Kasumi-1 (cell line): ENCODE results near the gene METTL2A.
"Not testable (repeated sequence)": the region's sequence is repeated elsewhere in the genome, so short reads cannot be mapped to it uniquely, and the experiment has no call there.

Experiments
- DNase-seq, 2 experiments: peaks; one replicate each; lab custom pipeline; 2025; lab: John Stamatoyannopoulos, UW

The METTL2A gene

GRCh38 chr17:62473030-62473982 is 49.6 kb downstream of the METTL2A start:
- peak; percentile 27 to 29 for DNase-seq

DNA sequence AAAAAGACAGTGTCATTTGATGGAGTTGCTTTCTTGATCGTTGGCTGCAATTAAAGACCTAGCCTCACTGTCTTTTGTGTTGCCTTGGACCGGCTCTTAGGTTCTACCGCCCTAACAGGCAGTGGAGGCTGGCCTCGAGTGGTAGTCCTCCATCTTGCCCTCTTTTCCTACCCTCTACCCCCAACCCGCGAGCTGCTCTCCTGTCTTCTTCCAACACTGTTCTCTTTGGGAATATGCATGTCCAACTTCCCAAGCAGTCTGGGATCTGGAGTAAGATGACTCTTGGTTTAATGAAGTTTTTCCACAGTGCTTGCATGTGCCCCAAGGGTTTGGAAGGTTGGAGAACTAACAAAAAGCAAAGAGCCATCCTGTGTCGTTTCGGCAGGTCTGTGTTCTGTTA is 53.4 kb downstream of the METTL2A start:
- not testable (repeated sequence) for DNase-seq

GRCh38 chr17:62477718-62478408 is 54.2 kb downstream of the METTL2A start:
- DNase-seq: not testable (repeated sequence)

GRCh38 chr17:62478424-62478879 is 54.8 kb downstream of the METTL2A start, which contains the start of gene TLK2:
TSS of gene TLK2 (plus strand) at chr17:62478825. CDS start at chr17:62481126, 2,301 bp downstream.
- peak; percentile 81 to 86 for DNase-seq

- DNase-seq: not testable (repeated sequence)
Observed at GRCh38 chr17:62478880-62479638, 55.4 kb downstream of the METTL2A start.

GRCh38 chr17:62479639-62480258 is 56.1 kb downstream of the METTL2A start:
- DNase-seq: peak; percentile 33 to 35

GRCh38 chr17:62482553-62482952 is 58.9 kb downstream of the METTL2A start:
- not testable (repeated sequence) for DNase-seq

GRCh38 chr17:62490990-62491389 is 67.3 kb downstream of the METTL2A start:
- DNase-seq: peak; percentile 40 to 43

- not testable (repeated sequence) for DNase-seq
Observed at GRCh38 chr17:62493049-62493655, 69.5 kb downstream of the METTL2A start.

GRCh38 chr17:62494073-62494472 is 70.4 kb downstream of the METTL2A start:
- not testable (repeated sequence) for DNase-seq

DNA sequence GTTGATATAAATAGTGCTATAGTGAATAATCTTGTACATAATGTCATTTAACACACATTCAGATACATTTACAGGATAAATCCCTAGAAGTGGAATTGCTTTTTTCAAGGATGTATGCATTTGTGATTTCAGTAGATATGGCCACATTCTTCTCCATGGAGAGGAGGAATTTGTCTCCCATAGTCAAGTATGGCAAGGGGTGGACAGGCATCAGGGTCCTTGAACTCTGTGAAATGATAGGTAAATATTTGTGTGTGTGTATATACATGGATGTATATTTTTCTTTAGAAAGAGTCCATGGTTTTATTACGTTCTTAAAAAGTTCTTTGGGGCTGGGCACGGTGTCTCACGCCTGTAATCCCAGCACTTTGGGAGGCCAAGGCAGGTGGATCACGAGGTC is 72.6 kb downstream of the METTL2A start:
- not testable (repeated sequence) for DNase-seq

- DNase-seq: not testable (repeated sequence)
Observed at GRCh38 chr17:62498796-62499195, 75.1 kb downstream of the METTL2A start.
